T-helper 17 cell (primary cell): ENCODE data around the gene CRACDL. TPM values are rescaled to one million over a fixed set of nuclear protein-coding genes. Genes with fewer than 3 reads are reported as not detected.
A peak's percentile ranks its signal among the peaks of the same experiment; 100 is the strongest.
"Not testable (repeated sequence)": the region's sequence is repeated elsewhere in the genome, so short reads cannot be mapped to it uniquely, and the experiment has no call there.

Experiments
- ATAC-seq: fragments of 150-1000 bp; cut with Tn5 transposase; 2 replicates; pipeline ENCODE4 v1.10.0; 2021; ENCODE audit warnings: mild to moderate bottlenecking, moderate library complexity
- DNase-seq, 3 donors: peaks; one replicate each; pipeline versions ENCODE4 v3.0.0 to v3.0.0-alpha.2; 2020 to 2021
- H3K9me3 ChIP-seq: one replicate; pipeline ENCODE4 v1.7.0; 2013; ENCODE audit warnings: low read length, mild to moderate bottlenecking; ENCODE audit not compliant: control insufficient read depth, poor library complexity, severe bottlenecking
- H3K27ac Mint-ChIP-seq: one replicate; pipeline ENCODE4 v1.8.0; 2022; ENCODE audit warnings: mild to moderate bottlenecking, moderate library complexity, mixed read lengths
- H3K27me3 Mint-ChIP-seq: one replicate; pipeline ENCODE4 v1.8.0; 2022; ENCODE audit warnings: mixed read lengths
- H3K36me3 Mint-ChIP-seq: one replicate; pipeline ENCODE4 v1.8.0; 2022; ENCODE audit warnings: low read depth, mixed read lengths
- H3K4me1 Mint-ChIP-seq: one replicate; pipeline ENCODE4 v1.8.0; 2022; ENCODE audit warnings: mild to moderate bottlenecking, mixed read lengths
- H3K4me3 Mint-ChIP-seq: one replicate; pipeline ENCODE4 v1.8.0; 2022; ENCODE audit warnings: mild to moderate bottlenecking, moderate library complexity, mixed read lengths
- total RNA-seq, 4 donors: library from RNA in 2 of 4; stranded (reverse) in 2 of 4; gene quantifications; one replicate each; pipeline ENCODE4 v1.2.3 and lab custom pipeline; 2022 to 2026

Gene CRACDL
- total RNA-seq, 2 donors from 2014 or later: 0.29 to 0.55 TPM

DNA sequence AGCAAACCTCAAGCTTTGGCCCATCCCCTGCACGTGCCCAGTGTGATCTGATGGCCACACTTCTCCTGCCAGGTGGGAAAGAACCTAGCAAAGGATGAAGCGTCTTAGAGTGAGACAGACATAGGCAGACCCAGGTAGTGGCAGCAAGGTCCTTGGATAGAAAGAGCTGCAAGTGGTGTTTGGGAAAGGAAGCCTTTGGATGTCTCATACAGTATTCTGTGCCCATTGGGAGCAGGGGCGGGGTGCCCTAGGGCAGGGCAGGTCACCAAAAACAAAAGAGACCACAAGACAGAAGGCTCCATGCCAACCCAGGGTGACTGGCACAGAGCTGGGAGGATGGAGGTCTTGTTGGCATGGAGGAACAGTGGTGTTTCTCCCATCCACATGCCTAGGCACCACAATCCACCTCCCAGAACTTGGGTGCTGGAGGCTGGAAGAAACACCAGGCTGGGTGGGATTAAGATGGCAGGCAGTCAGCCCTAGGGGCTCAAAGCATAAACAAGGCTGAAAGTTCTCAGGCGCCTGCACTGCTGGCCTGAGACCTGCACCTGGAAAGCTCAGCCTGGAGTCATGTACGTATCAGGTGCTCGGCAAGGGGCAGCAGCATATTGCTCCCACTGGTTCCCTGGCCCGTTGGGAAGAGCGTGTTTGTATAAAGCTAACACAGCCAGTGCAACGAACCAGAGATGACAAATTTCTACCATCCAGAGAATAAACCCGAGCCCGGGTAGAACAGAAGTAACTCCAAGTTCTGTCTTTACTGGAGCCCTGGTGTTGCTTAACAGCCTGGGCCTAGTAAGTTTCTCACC, 52.9 kb downstream of the CRACDL start:
- Mint-ChIP-seq H3K4me1 (no peaks in the 10 kb centered on the region), H3K36me3 (peaks cover 3% of the 10 kb centered on the region), H3K27ac (no peak overlapping the region), H3K4me3 (no peak overlapping the region), H3K27me3 (peaks cover 11% of the 10 kb centered on the region)
- ATAC-seq (no peak), DNase-seq (no peak)
- H3K9me3 ChIP-seq: peaks cover 6% of the 10 kb centered on the region

DNA sequence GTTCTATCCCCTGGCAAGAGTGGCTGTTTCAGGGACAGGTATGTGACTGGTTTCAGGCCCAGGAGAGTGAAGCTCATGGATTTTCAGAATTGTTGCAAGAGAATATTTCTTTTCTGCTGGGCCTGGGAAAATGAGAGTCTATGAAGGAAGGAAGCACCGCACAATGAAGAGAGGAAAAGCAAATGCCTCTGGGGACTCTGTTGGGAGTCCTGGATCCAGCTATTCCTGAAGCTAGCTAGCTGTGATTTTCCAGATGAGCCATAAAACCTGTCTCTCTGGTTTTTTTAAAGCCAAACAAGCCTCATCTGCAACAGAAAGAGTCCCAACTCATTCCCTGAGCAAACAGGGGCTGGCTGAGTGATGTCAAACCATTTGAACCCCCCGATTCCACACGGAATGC, 53.7 kb downstream of the CRACDL start:
- peaks cover 5% of the 10 kb centered on the region for H3K9me3 ChIP-seq
- H3K4me3 Mint-ChIP-seq: no peak overlapping the region
- H3K36me3 Mint-ChIP-seq: peaks cover 3% of the 10 kb centered on the region
- no peak for DNase-seq
- ATAC-seq: no peak
- H3K4me1 Mint-ChIP-seq: no peaks in the 10 kb centered on the region
- H3K27me3 Mint-ChIP-seq: peaks cover 11% of the 10 kb centered on the region
- H3K27ac Mint-ChIP-seq: no peak overlapping the region

DNA sequence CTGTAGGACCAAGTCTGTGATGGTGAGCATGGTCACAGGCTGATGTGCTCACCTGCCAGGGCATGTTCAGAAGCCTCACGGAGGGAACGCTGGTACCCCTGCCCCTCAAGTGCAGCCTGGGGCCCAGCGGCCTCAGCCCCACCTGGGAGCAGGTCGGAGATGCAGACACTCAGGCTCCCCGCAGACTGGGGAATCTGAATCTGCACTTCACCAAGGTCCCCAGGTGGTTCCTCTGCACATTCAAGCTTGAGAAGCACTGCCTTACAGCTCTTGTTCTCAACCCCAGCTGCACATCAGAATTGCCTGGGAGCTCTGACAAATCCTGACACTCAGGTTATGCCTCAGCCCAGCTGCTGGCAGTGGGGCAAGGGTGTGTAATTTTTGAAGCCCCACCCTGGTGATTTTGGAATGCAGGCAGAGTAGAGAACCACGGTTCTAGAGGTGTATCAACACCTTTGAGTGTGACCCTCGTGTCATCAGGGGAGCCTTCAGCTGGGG, 54.8 kb downstream of the CRACDL start:
- no peak for ATAC-seq
- no peaks in the 10 kb centered on the region for H3K4me1 Mint-ChIP-seq

DNA sequence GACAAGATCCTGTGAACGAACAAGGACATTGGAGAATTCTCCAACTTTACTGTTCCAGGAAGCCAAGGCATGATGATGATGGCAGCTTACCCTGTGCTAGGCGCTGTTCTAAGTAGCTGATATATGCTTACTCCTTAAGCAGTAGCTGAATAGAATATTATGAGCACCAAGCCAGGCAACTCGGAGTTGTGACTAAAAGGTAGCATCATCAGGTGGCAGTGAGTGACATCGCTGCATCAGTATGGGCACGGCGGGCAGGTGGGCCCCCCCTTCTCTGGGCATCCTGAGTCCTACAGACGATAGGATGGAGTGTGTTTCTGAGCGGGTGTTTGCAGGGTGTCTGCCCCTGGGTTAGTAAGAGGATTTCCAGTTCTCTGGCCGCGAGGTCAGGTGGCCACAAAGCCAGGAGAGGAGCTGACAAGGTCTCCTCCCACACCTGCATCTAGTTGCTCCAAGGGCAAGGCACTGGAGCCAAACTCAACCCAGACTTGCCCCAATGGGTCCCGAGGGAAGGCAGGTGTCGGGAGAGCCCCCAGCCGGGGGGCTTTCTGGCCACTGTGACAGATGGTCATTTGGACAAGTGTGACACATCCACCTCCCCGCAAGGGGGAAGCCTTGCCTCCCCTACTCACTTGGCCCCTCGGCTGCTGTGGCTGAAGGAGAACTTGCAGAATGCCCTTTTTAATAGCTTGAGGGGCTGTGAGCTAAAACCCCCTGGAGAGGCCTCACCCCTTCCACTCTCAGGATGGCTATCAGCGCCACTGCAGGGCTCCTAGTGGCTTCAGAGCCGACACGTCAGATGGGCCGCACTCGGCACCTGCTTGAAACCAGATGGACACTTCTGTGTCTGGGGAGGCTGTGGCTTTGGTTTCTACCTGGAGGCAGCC, 55.5 kb downstream of the CRACDL start:
- H3K9me3 ChIP-seq: no peaks in the 10 kb centered on the region
- H3K27ac Mint-ChIP-seq: no peak overlapping the region
- no peaks in the 10 kb centered on the region for H3K4me1 Mint-ChIP-seq
- ATAC-seq (no peak), DNase-seq (no peak)
- H3K36me3 Mint-ChIP-seq: no peaks in the 10 kb centered on the region
- H3K4me3 Mint-ChIP-seq: no peak overlapping the region
- peaks cover 11% of the 10 kb centered on the region for H3K27me3 Mint-ChIP-seq

More for the DNA sequence above, 54.8 kb downstream of the CRACDL start:
- no peaks in the 10 kb centered on the region for H3K36me3 Mint-ChIP-seq
- H3K9me3 ChIP-seq: no peaks in the 10 kb centered on the region
- no peak overlapping the region for H3K4me3 Mint-ChIP-seq
- DNase-seq: no peak
- peaks cover 11% of the 10 kb centered on the region for H3K27me3 Mint-ChIP-seq
- no peak overlapping the region for H3K27ac Mint-ChIP-seq

DNA sequence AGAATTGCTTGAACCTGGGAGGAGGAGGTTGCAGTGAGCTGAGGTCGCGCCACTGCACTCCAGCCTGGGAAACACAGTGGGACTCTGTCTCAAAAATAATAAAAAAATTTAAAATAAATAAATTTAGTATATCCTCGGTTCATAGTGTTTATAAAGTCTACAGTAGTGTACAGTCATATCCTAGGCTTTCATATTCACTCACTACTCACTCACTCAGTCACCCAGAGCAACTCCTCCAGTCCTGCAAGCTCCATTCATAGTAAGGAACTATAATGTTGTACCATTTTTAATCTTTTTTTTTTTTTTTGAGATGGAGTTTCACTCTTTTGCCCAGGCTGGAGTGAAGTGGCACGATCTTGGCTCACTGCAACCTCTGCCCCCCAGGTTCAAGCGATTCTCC, 58.4 kb downstream of the CRACDL start:
- ATAC-seq, H3K27ac Mint-ChIP-seq, H3K36me3 Mint-ChIP-seq, DNase-seq, H3K4me3 Mint-ChIP-seq, H3K9me3 ChIP-seq, H3K4me1 Mint-ChIP-seq: not testable (repeated sequence)
- peaks cover 11% of the 10 kb centered on the region for H3K27me3 Mint-ChIP-seq

DNA sequence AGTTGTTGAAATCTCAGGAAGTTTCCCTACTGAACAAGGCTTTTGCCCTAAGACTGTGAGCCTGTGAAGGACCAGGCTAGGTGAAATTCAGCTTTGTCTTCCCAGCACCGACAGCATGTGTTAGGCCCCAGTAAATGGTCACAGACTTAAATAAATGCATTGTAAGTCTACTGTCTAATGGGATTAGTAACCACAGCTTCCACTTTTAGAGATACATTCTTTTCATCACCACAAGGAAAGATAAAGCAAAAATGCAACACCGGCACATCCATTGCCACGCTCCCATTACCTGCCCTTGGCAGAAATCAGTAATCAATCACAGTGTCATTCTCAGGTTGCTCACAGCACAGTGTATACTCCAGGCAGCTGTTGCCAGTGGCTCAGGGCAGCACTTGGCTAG, 59.3 kb downstream of the CRACDL start:
- DNase-seq: no peak
- Mint-ChIP-seq H3K4me3 (no peak overlapping the region), H3K27me3 (peaks cover 16% of the 10 kb centered on the region), H3K27ac (no peak overlapping the region), H3K4me1 (no peaks in the 10 kb centered on the region), H3K36me3 (no peaks in the 10 kb centered on the region)
- H3K9me3 ChIP-seq: no peaks in the 10 kb centered on the region
- ATAC-seq: no peak

DNA sequence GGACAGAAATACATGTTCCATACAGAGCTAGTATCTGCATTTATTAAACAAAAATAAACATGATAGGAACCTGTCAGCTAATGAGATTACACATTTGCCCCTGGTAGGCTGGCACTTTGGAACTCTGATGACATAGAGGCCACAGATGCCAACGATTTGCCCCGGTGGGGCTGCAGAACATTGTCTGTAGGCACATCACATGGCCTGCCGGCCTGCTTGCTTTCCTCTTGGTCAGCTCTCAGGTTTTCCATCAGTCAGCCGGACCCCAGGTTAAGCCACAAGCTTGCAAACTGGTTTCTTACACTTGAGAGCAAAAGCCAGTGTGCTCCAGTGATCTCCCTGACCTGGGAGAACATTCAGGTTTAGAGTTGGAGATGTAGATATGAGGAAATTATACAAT, 60.3 kb downstream of the CRACDL start:
- no peaks in the 10 kb centered on the region for H3K36me3 Mint-ChIP-seq
- H3K4me1 Mint-ChIP-seq: no peaks in the 10 kb centered on the region
- no peak overlapping the region for H3K4me3 Mint-ChIP-seq
- peaks cover 16% of the 10 kb centered on the region for H3K27me3 Mint-ChIP-seq
- ATAC-seq (no peak), DNase-seq (no peak)
- H3K9me3 ChIP-seq: no peaks in the 10 kb centered on the region
- no peak overlapping the region for H3K27ac Mint-ChIP-seq

DNA sequence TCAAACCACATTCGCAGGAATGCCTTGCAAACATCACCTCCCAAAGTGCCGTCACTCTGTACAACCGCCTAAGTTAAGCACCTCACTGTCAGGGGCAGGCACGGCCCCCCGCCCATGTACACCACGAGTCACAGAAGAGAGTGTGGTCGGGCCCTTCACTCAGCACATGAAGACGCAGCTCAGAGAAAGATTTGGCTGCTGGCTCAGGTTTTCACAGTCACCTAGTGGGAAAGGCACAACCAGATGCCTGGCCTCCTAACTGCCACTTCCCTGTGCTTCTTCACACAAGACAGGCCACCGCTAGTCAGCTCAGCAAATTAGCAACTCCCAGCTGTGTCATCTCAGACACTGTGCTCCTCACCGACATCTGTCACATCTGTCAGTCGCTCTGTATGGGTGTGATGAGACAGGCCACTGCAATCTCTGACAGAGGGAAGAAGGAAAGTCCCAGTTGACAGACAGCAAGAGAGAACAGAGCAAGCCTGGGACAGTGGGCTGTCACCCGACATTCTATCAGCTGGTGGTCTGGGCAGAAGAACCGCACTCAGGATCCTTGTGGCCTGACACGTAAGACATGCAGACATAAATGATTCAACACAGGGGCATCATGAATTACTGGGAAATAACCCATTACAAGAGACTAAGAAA, 60.8 kb downstream of the CRACDL start:
- H3K36me3 Mint-ChIP-seq: no peaks in the 10 kb centered on the region
- H3K27ac Mint-ChIP-seq: peak overlapping the region; percentile 78
- H3K4me3 Mint-ChIP-seq: no peak overlapping the region
- peak; percentile 40 for ATAC-seq
- no peak for DNase-seq
- H3K27me3 Mint-ChIP-seq: peaks cover 12% of the 10 kb centered on the region
- H3K4me1 Mint-ChIP-seq: no peaks in the 10 kb centered on the region
- H3K9me3 ChIP-seq: no peaks in the 10 kb centered on the region

DNA sequence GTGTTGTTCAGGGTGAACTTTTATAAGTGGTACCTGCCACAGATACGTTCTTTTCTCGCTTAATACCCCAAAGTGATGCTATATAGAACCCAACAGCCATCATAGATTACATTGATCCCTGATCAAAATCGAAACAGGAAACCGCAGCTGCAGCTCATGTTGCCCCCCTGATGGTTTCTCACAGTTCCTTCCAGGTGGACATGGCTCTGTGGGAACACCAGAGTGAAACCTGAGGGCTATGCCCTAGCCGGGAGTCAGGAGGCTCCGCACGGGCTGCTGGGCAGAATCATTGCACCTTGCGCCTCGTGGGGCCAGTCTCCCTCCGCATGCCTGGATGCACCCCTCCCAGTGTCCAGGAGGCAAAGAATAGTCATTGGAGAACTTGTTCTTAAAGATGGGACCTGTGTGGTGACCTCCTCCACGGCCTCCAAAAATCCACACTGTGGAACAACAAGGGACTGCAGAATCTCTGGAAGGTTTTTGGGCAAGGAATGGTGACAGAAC, 61.8 kb downstream of the CRACDL start:
- Mint-ChIP-seq H3K27me3 (peaks cover 4% of the 10 kb centered on the region), H3K36me3 (no peaks in the 10 kb centered on the region), H3K27ac (no peak overlapping the region), H3K4me3 (no peak overlapping the region), H3K4me1 (peaks cover 3% of the 10 kb centered on the region)
- H3K9me3 ChIP-seq: no peaks in the 10 kb centered on the region
- no peak for ATAC-seq
- no peak for DNase-seq

DNA sequence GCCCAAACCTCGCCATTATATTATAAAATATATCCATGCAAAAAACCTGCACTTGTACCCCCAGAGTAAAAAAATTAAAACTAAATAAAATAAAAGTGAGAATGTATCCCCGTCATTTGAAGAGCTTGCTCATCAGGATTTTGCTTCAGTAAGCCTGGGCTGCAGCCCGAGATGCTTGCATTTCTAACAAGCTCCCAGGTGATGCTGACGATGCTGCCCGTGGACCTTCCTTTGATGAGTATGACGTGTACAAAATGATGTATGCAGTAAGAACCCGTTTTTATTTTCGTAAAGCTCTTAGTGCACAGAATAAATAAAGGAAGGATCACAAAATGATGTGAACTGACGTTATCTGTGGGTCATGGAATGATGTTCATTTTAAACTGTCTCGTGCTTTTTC, 63.5 kb downstream of the CRACDL start:
- DNase-seq (no peak), ATAC-seq (no peak)
- peaks cover 3% of the 10 kb centered on the region for H3K4me1 Mint-ChIP-seq
- no peaks in the 10 kb centered on the region for H3K36me3 Mint-ChIP-seq
- H3K27ac Mint-ChIP-seq: no peak overlapping the region
- H3K4me3 Mint-ChIP-seq: no peak overlapping the region
- H3K27me3 Mint-ChIP-seq: peaks cover 4% of the 10 kb centered on the region
- no peaks in the 10 kb centered on the region for H3K9me3 ChIP-seq

DNA sequence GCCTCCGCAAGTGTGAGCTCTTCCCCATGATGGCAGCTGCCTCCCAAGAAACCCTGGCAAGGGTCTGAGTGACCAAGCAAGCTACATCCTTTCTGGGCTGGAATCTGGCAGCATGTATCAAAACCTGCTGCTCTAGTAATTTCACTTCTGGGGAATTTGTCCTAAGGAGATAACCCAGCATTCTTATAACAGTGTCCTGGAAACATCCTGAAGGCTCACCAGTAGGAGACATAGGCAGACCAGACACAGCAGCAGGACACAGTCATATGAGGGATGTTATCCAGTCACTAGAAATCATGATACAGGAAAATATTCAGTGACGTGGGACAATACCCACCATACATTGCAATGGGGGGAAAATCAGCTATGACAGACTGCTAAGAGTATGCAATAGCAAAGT, 64.5 kb downstream of the CRACDL start:
- no peaks in the 10 kb centered on the region for H3K9me3 ChIP-seq
- ATAC-seq (no peak), DNase-seq (no peak)
- no peak overlapping the region for H3K4me3 Mint-ChIP-seq
- peaks cover 4% of the 10 kb centered on the region for H3K27me3 Mint-ChIP-seq
- no peaks in the 10 kb centered on the region for H3K36me3 Mint-ChIP-seq
- H3K27ac Mint-ChIP-seq: no peak overlapping the region
- peaks cover 3% of the 10 kb centered on the region for H3K4me1 Mint-ChIP-seq

DNA sequence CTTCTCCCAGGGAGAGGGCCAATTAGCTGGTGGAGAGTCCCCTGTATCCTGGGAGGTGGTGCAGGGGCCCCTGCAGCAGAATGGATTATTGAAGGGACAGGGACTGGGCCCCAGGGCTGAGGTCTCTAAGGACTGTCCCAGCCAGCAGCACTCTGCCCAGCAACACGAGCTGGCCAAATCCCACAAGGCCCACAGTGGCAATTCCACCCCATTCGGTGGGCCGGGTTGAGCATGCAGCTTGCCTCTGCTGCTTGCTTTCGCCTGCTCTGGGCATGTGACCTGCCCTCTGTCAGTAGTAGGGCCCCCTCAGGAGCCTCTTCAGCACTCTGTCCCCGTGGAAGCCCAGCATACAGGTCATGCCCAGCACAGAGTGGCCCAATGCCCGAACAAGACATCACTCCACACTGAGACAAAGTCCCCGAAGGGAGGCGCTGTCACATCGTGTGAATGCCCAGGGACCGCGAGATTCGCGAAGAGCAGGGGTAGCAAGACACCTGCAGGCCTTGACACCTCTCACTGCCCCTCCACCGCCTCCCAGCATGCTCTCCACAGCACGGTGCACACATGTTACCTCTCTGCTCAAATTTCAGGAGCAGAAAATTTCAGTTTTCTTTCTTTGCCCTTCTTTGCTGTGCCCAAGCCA, 65.4 kb downstream of the CRACDL start:
- Mint-ChIP-seq H3K4me1 (peaks cover 3% of the 10 kb centered on the region), H3K27me3 (peaks cover 4% of the 10 kb centered on the region), H3K27ac (no peak overlapping the region), H3K4me3 (no peak overlapping the region), H3K36me3 (no peaks in the 10 kb centered on the region)
- ATAC-seq (no peak), DNase-seq (no peak)
- no peaks in the 10 kb centered on the region for H3K9me3 ChIP-seq
